ENCODE results near the gene LRRC9.

The LRRC9 gene

DNA sequence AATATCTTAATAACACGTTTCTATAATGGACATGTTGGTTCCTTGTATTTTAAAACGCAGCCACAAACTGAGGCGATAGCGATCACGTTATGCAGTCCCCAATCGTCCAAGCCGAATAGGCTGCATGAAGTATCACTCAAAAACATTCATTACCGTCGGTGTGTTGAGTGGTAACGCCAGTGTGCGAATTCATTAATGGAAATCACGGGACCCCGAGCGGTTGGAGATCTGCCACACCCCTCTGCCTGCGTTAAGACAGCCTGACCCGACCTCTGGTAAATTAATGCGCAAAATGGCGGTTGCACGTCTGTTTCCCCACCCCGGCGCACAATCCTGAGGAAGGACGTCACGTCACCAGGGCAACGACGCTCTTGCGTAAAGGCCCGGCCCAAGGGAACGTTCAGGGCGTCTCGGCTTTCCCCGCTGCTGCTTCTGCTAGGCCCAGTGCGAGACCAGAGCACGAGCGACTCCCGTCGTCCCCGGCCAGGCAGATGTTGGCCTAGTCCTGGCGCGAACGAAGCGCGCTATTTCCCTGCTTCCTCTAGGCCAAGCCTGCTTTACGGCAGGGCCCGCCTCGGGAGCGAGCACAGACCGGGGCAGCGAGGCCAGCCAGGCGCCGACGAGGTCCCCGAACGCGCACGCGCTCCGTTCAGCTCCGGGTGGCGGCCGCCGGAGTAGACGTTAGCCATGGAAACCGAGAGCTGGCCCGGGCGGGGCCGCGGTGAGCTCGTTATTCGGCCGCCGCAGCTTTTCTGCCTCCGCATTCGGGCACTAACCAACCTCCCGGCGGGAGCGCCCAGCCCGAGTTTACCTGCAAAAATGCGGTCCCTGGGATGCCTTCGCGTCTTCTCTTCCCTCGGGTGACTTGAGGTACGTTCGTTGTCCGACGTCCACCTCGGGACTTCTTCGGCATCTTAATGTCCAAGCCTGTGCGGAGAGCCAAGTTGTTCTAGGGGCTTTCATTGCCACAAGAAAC is 171.9 kb downstream of the LRRC9 start, which contains the start of gene PCNX4:
TSS of gene PCNX4 (plus strand) at position 374 of the 976 bp plus-strand sequence. CDS start 15,716 bp downstream, outside the sequence.
- H3K27ac ChIP-seq, result peak within 1 kb of the TSS; percentile 99
- TF ChIP-seq, protein P1, sequence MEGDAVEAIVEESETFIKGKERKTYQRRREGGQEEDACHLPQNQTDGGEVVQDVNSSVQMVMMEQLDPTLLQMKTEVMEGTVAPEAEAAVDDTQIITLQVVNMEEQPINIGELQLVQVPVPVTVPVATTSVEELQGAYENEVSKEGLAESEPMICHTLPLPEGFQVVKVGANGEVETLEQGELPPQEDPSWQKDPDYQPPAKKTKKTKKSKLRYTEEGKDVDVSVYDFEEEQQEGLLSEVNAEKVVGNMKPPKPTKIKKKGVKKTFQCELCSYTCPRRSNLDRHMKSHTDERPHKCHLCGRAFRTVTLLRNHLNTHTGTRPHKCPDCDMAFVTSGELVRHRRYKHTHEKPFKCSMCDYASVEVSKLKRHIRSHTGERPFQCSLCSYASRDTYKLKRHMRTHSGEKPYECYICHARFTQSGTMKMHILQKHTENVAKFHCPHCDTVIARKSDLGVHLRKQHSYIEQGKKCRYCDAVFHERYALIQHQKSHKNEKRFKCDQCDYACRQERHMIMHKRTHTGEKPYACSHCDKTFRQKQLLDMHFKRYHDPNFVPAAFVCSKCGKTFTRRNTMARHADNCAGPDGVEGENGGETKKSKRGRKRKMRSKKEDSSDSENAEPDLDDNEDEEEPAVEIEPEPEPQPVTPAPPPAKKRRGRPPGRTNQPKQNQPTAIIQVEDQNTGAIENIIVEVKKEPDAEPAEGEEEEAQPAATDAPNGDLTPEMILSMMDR (IDR thresholded peaks at IDR 0.05), result no peak
- no peak for TF ChIP-seq ZFX (IDR thresholded peaks at IDR 0.05; ENCODE audit: borderline replicate concordance)

- TF ChIP-seq, protein P1 (IDR thresholded peaks at IDR 0.05), result no peak
- TF ChIP-seq ZFX (IDR thresholded peaks at IDR 0.05; ENCODE audit: borderline replicate concordance), result no peak
These were observed 172.6 kb downstream of the LRRC9 start for GRCh38 chr14:60092526-60092920.

DNA sequence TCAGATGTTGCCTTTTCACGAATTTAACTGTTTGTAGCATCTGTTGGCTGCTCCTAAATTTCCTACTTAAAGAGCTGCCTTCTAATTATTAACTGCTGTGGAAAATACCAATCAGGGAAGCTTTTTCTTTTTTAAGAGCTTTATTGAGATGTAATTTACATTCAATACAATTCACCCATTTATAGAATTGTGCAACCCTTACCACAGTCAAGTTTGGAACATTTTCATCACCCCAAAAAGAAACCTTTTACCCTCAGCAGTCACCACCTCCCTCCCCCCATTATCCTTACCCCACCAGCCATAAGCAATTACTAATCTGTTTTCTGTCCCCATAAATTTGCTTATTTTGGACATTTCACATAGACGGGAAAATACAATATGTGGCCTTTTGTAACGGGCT is 173.1 kb downstream of the LRRC9 start:
- H3K27ac ChIP-seq, result peak overlapping the region; percentile 99
- TF ChIP-seq, protein P1 (IDR thresholded peaks at IDR 0.05), result no peak
- TF ChIP-seq ZFX (IDR thresholded peaks at IDR 0.05; ENCODE audit: borderline replicate concordance), result no peak

More at GRCh38 chr14:60092526-60092920, 172.6 kb downstream of the LRRC9 start:
- peak overlapping the region; percentile 99 for H3K27ac ChIP-seq

- TF ChIP-seq, protein P1 (IDR thresholded peaks at IDR 0.05), result no peak
- no peak for TF ChIP-seq ZFX (IDR thresholded peaks at IDR 0.05; ENCODE audit: borderline replicate concordance)
- H3K27ac ChIP-seq, result no peak overlapping the region; the same call in 1 of the 2 replicates
These were observed 173.7 kb downstream of the LRRC9 start for GRCh38 chr14:60093606-60094005.

- no peak overlapping the region for H3K27ac ChIP-seq
- TF ChIP-seq, protein P1 (IDR thresholded peaks at IDR 0.05), result no peak
- TF ChIP-seq ZFX (IDR thresholded peaks at IDR 0.05; ENCODE audit: borderline replicate concordance), result no peak
These were observed 174.5 kb downstream of the LRRC9 start for GRCh38 chr14:60094306-60094897.

DNA sequence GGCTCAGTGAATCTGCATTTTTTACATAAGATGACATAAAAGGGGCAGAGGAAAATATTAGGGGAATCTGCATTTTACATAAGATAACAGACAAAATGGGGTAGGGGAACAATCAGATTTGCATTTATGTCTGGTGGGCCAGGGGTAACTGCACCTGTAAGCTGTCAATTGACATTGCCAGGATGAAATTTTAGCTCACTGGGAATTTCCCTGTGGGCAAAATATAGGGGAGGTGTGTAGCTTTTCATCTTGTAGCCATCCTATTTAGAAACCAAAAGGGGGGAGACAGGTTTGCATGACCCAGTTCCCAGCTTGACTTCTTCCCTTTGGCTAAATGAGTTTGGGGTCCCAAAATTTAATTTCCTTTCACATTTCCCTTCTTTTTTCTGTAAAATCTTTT is 175.3 kb downstream of the LRRC9 start:
- TF ChIP-seq, protein P1 (IDR thresholded peaks at IDR 0.05), result no peak
- no peak for TF ChIP-seq ZFX (IDR thresholded peaks at IDR 0.05; ENCODE audit: borderline replicate concordance)
- H3K27ac ChIP-seq, result no peak overlapping the region

Data from 22Rv1 (cell line).